Ishikawa (cell line): Measurements from ENCODE around the gene HOXA6.

Source experiments
- CEBPB ChIP-seq: IDR thresholded peaks from 2 replicates; pipeline ENCODE4 v1.6.1; 2012
- CREB1 ChIP-seq: IDR thresholded peaks from 2 replicates; pipeline ENCODE4 v1.6.1; 2012; ENCODE audit warnings: low read depth
- EGR1 ChIP-seq: IDR thresholded peaks from 2 replicates; pipeline ENCODE4 v1.6.1; 2012
- EP300 ChIP-seq: IDR thresholded peaks from 2 replicates; pipeline ENCODE4 v1.6.1; 2012; ENCODE audit warnings: borderline replicate concordance
- FOXM1 ChIP-seq: IDR thresholded peaks from 2 replicates; pipeline ENCODE4 v1.6.1; 2012; ENCODE audit warnings: low read depth, borderline replicate concordance
- MAX ChIP-seq: IDR thresholded peaks from 2 replicates; pipeline ENCODE4 v1.6.1; 2012
- NFIC ChIP-seq: IDR thresholded peaks from 2 replicates; pipeline ENCODE4 v1.6.1; 2012
- RAD21 ChIP-seq: IDR thresholded peaks from 2 replicates; pipeline ENCODE4 v1.6.1; 2012; ENCODE audit warnings: low read depth
- TAF1 ChIP-seq: IDR thresholded peaks from 2 replicates; pipeline ENCODE4 v1.6.1; 2012; ENCODE audit warnings: low read depth, mild to moderate bottlenecking
- TCF12 ChIP-seq: IDR thresholded peaks from 2 replicates; pipeline ENCODE4 v1.6.1; 2012; ENCODE audit warnings: low read depth
- TEAD4 ChIP-seq: IDR thresholded peaks from 2 replicates; pipeline ENCODE4 v1.6.1; 2012
- YY1 ChIP-seq: IDR thresholded peaks from 2 replicates; pipeline ENCODE4 v1.6.1; 2012; ENCODE audit warnings: low read depth
- ZBTB7A ChIP-seq: IDR thresholded peaks from 2 replicates; pipeline ENCODE4 v1.6.1; 2012; ENCODE audit warnings: low read depth
- TF ChIP-seq, protein P1 (sequence below): IDR thresholded peaks from 2 replicates; pipeline ENCODE4 v1.6.1; 2012
- TF ChIP-seq, protein P2 (sequence below): IDR thresholded peaks from 2 replicates; pipeline ENCODE4 v1.6.1; 2012; ENCODE audit warnings: low read depth, mild to moderate bottlenecking

Gene HOXA6

DNA sequence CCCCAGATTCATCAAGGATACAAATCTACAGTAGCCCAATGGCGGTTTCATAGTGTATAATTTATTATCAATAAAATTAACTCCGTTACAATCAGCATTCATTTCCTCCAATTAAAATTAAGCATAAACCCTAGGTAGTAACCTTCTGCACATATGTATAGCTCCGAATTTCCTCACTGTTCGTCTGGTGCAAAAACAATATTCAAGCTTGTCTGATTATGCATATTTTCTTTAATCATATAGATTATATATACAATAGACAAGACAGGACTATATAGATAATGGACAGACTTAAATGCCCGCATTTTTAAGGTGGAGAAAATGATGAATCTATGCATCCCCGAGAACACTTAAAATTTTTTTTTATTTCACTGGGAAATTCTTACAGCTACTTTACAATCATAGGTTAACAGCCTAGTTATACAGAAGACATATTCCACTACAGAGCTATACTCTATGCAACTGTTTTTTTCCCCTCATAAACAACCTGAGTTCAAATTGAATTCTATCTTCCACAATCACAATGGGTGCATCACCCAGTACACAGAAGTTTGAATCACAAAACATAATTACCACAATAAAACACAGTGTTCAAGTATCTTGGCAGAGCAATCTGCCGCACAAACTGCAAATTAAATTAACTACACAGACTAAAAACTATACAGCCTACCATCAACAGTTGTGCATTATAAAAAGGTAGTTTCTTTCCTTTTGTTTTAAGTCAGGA is 15.2 kb upstream of the HOXA6 start:
- TF ChIP-seq ZBTB7A (no peak), NFIC (no peak), MAX (no peak), TEAD4 (no peak), TAF1 (no peak), CEBPB (no peak), FOXM1 (no peak), EP300 (no peak), EGR1 (no peak), CREB1 (no peak), YY1 (no peak), RAD21 (no peak), TCF12 (no peak)
- TF ChIP-seq, protein P1, sequence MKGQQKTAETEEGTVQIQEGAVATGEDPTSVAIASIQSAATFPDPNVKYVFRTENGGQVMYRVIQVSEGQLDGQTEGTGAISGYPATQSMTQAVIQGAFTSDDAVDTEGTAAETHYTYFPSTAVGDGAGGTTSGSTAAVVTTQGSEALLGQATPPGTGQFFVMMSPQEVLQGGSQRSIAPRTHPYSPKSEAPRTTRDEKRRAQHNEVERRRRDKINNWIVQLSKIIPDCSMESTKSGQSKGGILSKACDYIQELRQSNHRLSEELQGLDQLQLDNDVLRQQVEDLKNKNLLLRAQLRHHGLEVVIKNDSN, result no peak
- TF ChIP-seq, protein P2, sequence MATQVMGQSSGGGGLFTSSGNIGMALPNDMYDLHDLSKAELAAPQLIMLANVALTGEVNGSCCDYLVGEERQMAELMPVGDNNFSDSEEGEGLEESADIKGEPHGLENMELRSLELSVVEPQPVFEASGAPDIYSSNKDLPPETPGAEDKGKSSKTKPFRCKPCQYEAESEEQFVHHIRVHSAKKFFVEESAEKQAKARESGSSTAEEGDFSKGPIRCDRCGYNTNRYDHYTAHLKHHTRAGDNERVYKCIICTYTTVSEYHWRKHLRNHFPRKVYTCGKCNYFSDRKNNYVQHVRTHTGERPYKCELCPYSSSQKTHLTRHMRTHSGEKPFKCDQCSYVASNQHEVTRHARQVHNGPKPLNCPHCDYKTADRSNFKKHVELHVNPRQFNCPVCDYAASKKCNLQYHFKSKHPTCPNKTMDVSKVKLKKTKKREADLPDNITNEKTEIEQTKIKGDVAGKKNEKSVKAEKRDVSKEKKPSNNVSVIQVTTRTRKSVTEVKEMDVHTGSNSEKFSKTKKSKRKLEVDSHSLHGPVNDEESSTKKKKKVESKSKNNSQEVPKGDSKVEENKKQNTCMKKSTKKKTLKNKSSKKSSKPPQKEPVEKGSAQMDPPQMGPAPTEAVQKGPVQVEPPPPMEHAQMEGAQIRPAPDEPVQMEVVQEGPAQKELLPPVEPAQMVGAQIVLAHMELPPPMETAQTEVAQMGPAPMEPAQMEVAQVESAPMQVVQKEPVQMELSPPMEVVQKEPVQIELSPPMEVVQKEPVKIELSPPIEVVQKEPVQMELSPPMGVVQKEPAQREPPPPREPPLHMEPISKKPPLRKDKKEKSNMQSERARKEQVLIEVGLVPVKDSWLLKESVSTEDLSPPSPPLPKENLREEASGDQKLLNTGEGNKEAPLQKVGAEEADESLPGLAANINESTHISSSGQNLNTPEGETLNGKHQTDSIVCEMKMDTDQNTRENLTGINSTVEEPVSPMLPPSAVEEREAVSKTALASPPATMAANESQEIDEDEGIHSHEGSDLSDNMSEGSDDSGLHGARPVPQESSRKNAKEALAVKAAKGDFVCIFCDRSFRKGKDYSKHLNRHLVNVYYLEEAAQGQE, result no peak

- no peak for TF ChIP-seq CREB1
- no peak for TF ChIP-seq TEAD4
- TF ChIP-seq TAF1, result no peak
- no peak for TF ChIP-seq EP300
- no peak for TF ChIP-seq MAX
- TF ChIP-seq, protein P1, result no peak
- no peak for TF ChIP-seq NFIC
- TF ChIP-seq ZBTB7A, result no peak
- no peak for TF ChIP-seq YY1
- no peak for TF ChIP-seq RAD21
- TF ChIP-seq, protein P2, result no peak
- no peak for TF ChIP-seq TCF12
- TF ChIP-seq CEBPB, result no peak
- no peak for TF ChIP-seq FOXM1
Measured at GRCh38 chr7:27161721-27162560, 14.4 kb upstream of the HOXA6 start.

GRCh38 chr7:27161214-27161720 is 13.7 kb upstream of the HOXA6 start:
- TF ChIP-seq NFIC (no peak), ZBTB7A (peak; percentile 99)

DNA sequence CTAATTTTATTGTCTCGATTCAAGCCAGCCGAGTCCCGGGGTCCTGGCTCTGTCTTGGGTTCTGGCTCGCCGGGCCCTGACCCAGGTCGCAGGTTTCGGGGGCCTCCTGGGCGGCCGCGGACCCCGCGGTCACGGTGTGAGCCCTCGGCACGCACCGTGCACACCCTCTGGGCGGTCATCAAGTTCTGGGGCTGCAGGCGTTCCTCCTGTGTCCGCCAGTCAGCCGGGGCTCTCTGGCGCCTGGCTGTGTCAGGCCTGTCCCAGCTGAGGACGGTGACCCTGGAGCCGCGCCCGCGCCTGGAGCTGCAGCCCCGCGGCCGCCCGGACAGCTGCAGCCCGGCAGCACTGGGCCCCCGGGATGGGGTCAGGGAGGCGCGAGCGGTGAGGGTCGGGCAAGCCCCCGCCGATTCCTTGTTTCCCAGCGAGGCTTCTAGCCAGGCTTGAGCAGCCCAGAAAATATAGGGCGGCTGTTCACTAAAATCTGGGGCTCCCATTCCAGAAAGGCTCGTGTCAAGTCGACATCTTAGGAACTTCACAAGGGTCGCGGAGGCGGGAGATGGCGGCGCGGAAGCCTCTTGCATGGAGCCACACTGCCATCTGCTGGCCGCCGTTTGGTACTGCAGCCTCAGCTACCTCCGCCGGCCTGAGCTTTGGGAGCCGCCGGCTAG is 13.1 kb upstream of the HOXA6 start:
- TF ChIP-seq FOXM1, result no peak
- peak; percentile 57; the same call in 1 of the 2 replicates for TF ChIP-seq MAX
- TF ChIP-seq TEAD4, result peak; percentile 79
- TF ChIP-seq RAD21, result peak; percentile 92
- no peak for TF ChIP-seq CREB1
- TF ChIP-seq EGR1, result peak; percentile 70
- peak; percentile 48; the same call in 1 of the 2 replicates for TF ChIP-seq TAF1
- TF ChIP-seq, protein P1, result no peak
- peak; percentile 96 for TF ChIP-seq YY1
- TF ChIP-seq ZBTB7A, result no peak; the same call in 1 of the 2 replicates
- TF ChIP-seq EP300, result no peak
